Measurements from ENCODE around the gene KRAS. TPM values are rescaled to one million over a fixed set of nuclear protein-coding genes. Genes with fewer than 3 reads are reported as not detected.

Gene KRAS
- total and polyA plus RNA-seq, 2 of the 4 experiments (the other 2 are of a cell fraction): 9.3 to 10.7 TPM

- intact Hi-C loops (cut with micrococcal nuclease): no loop called here
- H3K56ac ChIP-seq (ENCODE audit: extremely low read depth, insufficient read depth, low read length): no peak overlapping the region
- in situ Hi-C loops (cut with MboI; ENCODE audit: low sequenced_read_pairs): no loop called here
Measured at GRCh38 chr12:25264114-25264513, 13.4 kb upstream of the KRAS start.

More at GRCh38 chr12:25264114-25264513, 13.4 kb upstream of the KRAS start:
- dilution Hi-C loops (cut with HindIII; ENCODE audit: low sequenced_read_pairs, unreplicated experiment): no loop called here
- no peak overlapping the region for H3K27ac ChIP-seq (ENCODE audit: insufficient read depth, low read length)
- no peak overlapping the region for H2AK5ac ChIP-seq (ENCODE audit: low read depth, low read length)
- no peak overlapping the region for H2BK5ac ChIP-seq (ENCODE audit: low read depth, low read length, poor library complexity, severe bottlenecking)
- no peaks in the 10 kb centered on the region for H3K9me3 ChIP-seq (ENCODE audit: control insufficient read depth, insufficient read depth, low read length)
- CTCF ChIA-PET: no interaction called here
- H3K14ac ChIP-seq (replicated peaks; ENCODE audit: low read depth, low read length): no peak overlapping the region
- H3K9ac ChIP-seq (ENCODE audit: low read depth, low read length): no peak overlapping the region
- no peak overlapping the region for H2BK120ac ChIP-seq (ENCODE audit: low read depth, low read length)
- no peaks in the 10 kb centered on the region for H3K79me1 ChIP-seq (ENCODE audit: low read depth in 1 of 2, low read length in 2 of 2)
- no TSS peak for BruUV-seq (replicated peaks)
- no peak overlapping the region for H3K18ac ChIP-seq (ENCODE audit: low read depth, low read length)
- no peak overlapping the region for H2BK15ac ChIP-seq (ENCODE audit: low read depth, low read length)
- H3K4me1 ChIP-seq (ENCODE audit: control insufficient read depth, insufficient read depth, low read length): no peaks in the 10 kb centered on the region
- H2BK20ac ChIP-seq (ENCODE audit: low read depth, low read length): no peak overlapping the region
- no peak overlapping the region for H4K91ac ChIP-seq (ENCODE audit: insufficient read depth, low read depth, low read length)
- DNase-seq (no peak), ATAC-seq (ENCODE audit: low read depth) (no peak)
- H3K4ac ChIP-seq (ENCODE audit: low read depth, low read length): no peak overlapping the region
- H3K36me3 ChIP-seq (ENCODE audit: control insufficient read depth, insufficient read depth, low read length): no peaks in the 10 kb centered on the region
- no peak overlapping the region for H3K4me3 ChIP-seq (ENCODE audit: insufficient read depth, low read depth, low read length)
- H2AFZ ChIP-seq (replicated peaks; ENCODE audit: low read length, poor library complexity): no peak overlapping the region
- no peaks in the 10 kb centered on the region; the same call in 1 of the 2 replicates for H3K27me3 ChIP-seq (ENCODE audit: control insufficient read depth, insufficient read depth, low read length)
- no peak overlapping the region for H3K4me2 ChIP-seq (ENCODE audit: low read depth, low read length)
- no peaks in the 10 kb centered on the region for H4K20me1 ChIP-seq (ENCODE audit: insufficient read depth, low read length)
- no peak for TF ChIP-seq SMC3 (IDR thresholded peaks at IDR 0.05; ENCODE audit: low read depth, low read length)
- H3K9me1 ChIP-seq (ENCODE audit: insufficient read depth, low read length): no peaks in the 10 kb centered on the region
- no peak overlapping the region for H2AK9ac ChIP-seq (replicated peaks; ENCODE audit: low read depth, low read length, poor library complexity)
- no peak overlapping the region for H4K5ac ChIP-seq (ENCODE audit: low read depth, low read length)
- POLR2A ChIA-PET (ENCODE audit: unreplicated experiment): no interaction called here
- no peak overlapping the region for H3K23ac ChIP-seq (ENCODE audit: low read depth, low read length)
- no peak overlapping the region for H4K8ac ChIP-seq (ENCODE audit: low read depth in 2 of 2, low read length in 2 of 2)
- WGBS, 2 experiments (ENCODE audit: extremely low coverage in 2 of 2, insufficient read length in 1 of 2): no CpG with 5 or more reads among the region's 1 CpG
